Erythroblast (primary cell): ENCODE results near the gene RIOX2.

Experiments
- GATA1 ChIP-seq: IDR thresholded peaks from 2 replicates; pipeline ENCODE4 v1.6.1; 2011; ENCODE audit warnings: low read depth, mild to moderate bottlenecking, control low read depth, low read length, moderate library complexity
- POLR2A ChIP-seq: IDR thresholded peaks from 2 replicates; pipeline ENCODE4 v1.6.1; 2011; ENCODE audit warnings: mild to moderate bottlenecking, low read length

DNA sequence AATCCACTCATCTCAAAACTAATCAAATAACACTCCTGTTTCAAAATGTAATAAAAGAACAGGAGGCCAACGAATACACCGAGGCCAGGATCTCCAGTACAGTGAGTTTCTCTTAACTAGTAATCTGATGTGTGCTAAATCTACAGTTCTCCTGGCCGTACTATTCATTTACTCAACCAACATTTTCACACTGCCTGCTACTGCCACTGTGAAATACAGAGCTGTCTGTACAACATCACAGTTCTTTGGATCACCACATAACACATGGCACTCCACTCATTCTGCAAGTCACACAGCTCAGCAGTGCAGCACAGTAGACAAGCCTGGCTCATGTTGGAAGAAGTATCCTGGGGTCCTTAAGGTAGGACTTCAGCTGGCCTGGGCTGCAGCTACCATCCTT lies 21.9 kb downstream of the RIOX2 start:
- no peak for TF ChIP-seq POLR2A
- no peak for TF ChIP-seq GATA1
